ENCODE measurements around the gene STARD3. TPM values are rescaled to one million over a fixed set of nuclear protein-coding genes. Genes with fewer than 3 reads are reported as not detected.

Gene STARD3
- polyA plus RNA-seq, 1 donor from 2014 or later, result 105 TPM

DNA sequence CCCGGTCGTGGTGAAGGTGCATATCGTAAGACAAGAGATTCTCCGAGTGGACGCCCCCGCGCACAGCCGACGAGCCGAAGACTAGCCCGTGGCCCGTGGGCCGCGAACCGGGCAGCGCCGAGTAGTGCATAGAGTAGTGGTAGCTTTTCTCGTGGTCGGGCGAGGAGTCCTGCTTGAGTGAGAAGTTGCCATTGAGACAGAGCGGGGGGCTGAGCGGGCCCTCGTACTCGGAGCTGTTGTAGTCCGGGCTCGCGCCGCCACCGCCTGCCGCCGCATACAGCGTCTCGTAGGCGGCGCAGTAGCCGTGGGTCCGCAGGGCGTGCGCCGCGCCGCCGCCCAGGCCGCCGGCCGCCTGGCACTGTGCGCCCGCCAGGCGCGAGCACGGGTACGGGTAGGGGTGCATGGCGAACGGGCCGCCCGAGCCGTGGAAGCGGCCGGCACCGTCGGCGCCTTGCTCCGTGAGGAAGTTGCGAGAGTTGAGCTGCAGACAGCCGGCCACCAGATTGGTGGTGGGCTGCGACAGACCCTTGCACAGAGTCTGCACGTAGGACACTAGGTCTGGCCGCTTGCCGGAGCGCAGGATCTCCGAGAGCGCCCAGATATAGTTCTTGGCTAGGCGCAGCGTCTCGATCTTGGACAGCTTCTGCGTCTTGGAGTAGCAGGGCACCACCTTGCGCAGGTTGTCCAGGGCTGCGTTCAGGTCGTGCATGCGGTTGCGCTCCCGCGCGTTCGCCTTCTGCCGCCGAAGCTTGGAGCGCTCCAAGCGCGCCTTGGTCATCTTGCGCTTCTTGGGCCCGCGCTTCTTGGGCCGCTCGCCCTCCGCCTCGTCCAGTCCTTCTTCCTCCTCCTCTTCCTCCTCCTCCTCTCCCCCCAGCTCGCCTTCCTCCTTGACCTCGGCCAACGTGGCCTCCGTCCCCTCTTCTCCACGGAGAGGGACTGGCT lies 31.2 kb upstream of the STARD3 start:
- no peak overlapping the region for H3K27ac ChIP-seq (ENCODE audit: low read length)
- H3K4me3 ChIP-seq (ENCODE audit: low read length), result peak overlapping the region; percentile 40
- H2AFZ ChIP-seq (ENCODE audit: low read depth, low read length), result no peak overlapping the region
- H3K4me2 ChIP-seq (ENCODE audit: low read length), result no peak overlapping the region
- H3K9me2 ChIP-seq (ENCODE audit: insufficient read depth, low read length), result no peaks in the 10 kb centered on the region
- H3F3A ChIP-seq (ENCODE audit: insufficient read depth, low read length, poor library complexity, severe bottlenecking), result no peaks in the 10 kb centered on the region
- H3K79me2 ChIP-seq (replicated peaks; ENCODE audit: insufficient read depth, low read length), result no peaks in the 10 kb centered on the region
- H3K9me3 ChIP-seq (ENCODE audit: low read length), result no peaks in the 10 kb centered on the region
- H4K20me1 ChIP-seq (ENCODE audit: insufficient read depth), result peaks cover 4% of the 10 kb centered on the region
- peaks cover 95% of the 10 kb centered on the region for H3K27me3 ChIP-seq (ENCODE audit: insufficient read depth, low read depth, low read length)
- peak; percentile 92 for TF ChIP-seq EZH2 (IDR thresholded peaks at IDR 0.05; ENCODE audit: borderline replicate concordance, insufficient read depth, low read length, poor library complexity, severe bottlenecking)
- no peak for TF ChIP-seq POLR2AphosphoS5 (IDR thresholded peaks at IDR 0.05)
- H3K9ac ChIP-seq (ENCODE audit: low read length), result no peak overlapping the region
- H3K36me3 ChIP-seq (ENCODE audit: insufficient read depth, low read length), result no peaks in the 10 kb centered on the region

- H3K4me3 ChIP-seq (ENCODE audit: low read length), result peak overlapping the region; percentile 40
- no peak overlapping the region for H3K9ac ChIP-seq (ENCODE audit: low read length)
- H3K79me2 ChIP-seq (replicated peaks; ENCODE audit: insufficient read depth, low read length), result no peaks in the 10 kb centered on the region
- peaks cover 95% of the 10 kb centered on the region for H3K27me3 ChIP-seq (ENCODE audit: insufficient read depth, low read depth, low read length)
- TF ChIP-seq RAD21 (conservative IDR thresholded peaks at IDR 0.05), result no peak
- TF ChIP-seq EZH2 (IDR thresholded peaks at IDR 0.05; ENCODE audit: borderline replicate concordance, insufficient read depth, low read length, poor library complexity, severe bottlenecking), result peak; percentile 23
- H3K9me2 ChIP-seq (ENCODE audit: insufficient read depth, low read length), result no peaks in the 10 kb centered on the region
- no peaks in the 10 kb centered on the region for H3K9me3 ChIP-seq (ENCODE audit: low read length)
- no peak overlapping the region for H2AFZ ChIP-seq (ENCODE audit: low read depth, low read length)
- H4K20me1 ChIP-seq (ENCODE audit: insufficient read depth), result peaks cover 4% of the 10 kb centered on the region
- no peaks in the 10 kb centered on the region for H3F3A ChIP-seq (ENCODE audit: insufficient read depth, low read length, poor library complexity, severe bottlenecking)
- no peak overlapping the region for H3K27ac ChIP-seq (ENCODE audit: low read length)
- no peak overlapping the region for H3K4me2 ChIP-seq (ENCODE audit: low read length)
- no peaks in the 10 kb centered on the region for H3K36me3 ChIP-seq (ENCODE audit: insufficient read depth, low read length)
Measured at GRCh38 chr17:39606434-39607056, 30.4 kb upstream of the STARD3 start.

DNA sequence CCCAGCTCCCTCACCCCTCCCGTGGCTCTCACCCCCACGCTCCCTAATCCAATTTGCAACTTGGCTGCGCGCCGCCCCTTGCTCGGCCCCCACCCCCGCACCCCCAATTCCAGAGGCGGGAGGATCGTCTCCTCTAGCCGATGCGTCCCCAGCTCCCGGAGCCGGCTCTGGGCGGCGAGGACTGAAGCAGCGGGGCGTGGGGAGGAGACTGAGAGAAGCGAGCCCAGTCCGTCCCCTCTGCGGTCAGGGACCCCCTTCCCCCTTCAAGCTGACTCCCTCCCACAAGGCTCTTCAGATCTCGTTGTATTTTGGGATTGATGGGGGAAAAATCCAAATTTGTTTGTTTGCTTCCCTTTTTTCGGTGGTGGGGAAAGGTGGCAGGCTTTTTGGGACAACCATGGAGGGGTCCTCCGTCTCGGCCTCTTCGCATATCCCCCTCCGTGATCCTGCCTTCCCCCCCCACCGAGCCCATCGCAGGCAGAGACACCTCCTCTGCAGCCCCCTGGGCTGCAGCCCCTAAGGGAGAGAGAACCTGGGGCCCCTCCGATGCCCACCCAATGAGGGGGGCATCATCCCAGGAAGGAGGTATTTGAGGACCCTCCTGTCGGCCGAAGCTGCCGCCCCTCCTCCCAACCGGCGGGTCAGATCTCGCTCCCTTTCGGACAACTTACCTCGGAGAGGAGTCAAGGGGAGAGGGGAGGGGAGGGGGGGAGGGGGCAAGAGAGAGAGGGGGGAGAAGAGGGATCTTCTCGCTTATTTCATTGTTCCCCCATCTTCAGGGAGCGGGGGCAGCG lies 29.7 kb upstream of the STARD3 start:
- H3K36me3 ChIP-seq (ENCODE audit: insufficient read depth, low read length), result no peaks in the 10 kb centered on the region
- H3K9me2 ChIP-seq (ENCODE audit: insufficient read depth, low read length), result no peaks in the 10 kb centered on the region
- H2AFZ ChIP-seq (ENCODE audit: low read depth, low read length), result no peak overlapping the region
- no peaks in the 10 kb centered on the region for H3K79me2 ChIP-seq (replicated peaks; ENCODE audit: insufficient read depth, low read length)
- no peaks in the 10 kb centered on the region for H3K9me3 ChIP-seq (ENCODE audit: low read length)
- H3K9ac ChIP-seq (ENCODE audit: low read length), result no peak overlapping the region
- TF ChIP-seq SMC3 (conservative IDR thresholded peaks at IDR 0.05; ENCODE audit: poor library complexity) (no peak), CTCF (IDR thresholded peaks at IDR 0.05; ENCODE audit: poor library complexity, severe bottlenecking) (no peak), TAF1 (IDR thresholded peaks at IDR 0.05; ENCODE audit: low read depth) (no peak), POLR2AphosphoS5 (IDR thresholded peaks at IDR 0.05) (peak; percentile 56), MXI1 (conservative IDR thresholded peaks at IDR 0.05; ENCODE audit: poor library complexity, severe bottlenecking) (no peak), EP300 (conservative IDR thresholded peaks at IDR 0.05; ENCODE audit: poor library complexity, severe bottlenecking) (no peak)
- peak overlapping the region; percentile 35 for H3K4me3 ChIP-seq (ENCODE audit: low read length)
- no peak overlapping the region for H3K27ac ChIP-seq (ENCODE audit: low read length)
- peaks cover 4% of the 10 kb centered on the region for H4K20me1 ChIP-seq (ENCODE audit: insufficient read depth)
- no peaks in the 10 kb centered on the region for H3F3A ChIP-seq (ENCODE audit: insufficient read depth, low read length, poor library complexity, severe bottlenecking)
- H3K4me2 ChIP-seq (ENCODE audit: low read length), result no peak overlapping the region
- peaks cover 94% of the 10 kb centered on the region for H3K27me3 ChIP-seq (ENCODE audit: insufficient read depth, low read depth, low read length)

Measured in neural cell (in vitro differentiated cells).